Upper lobe of right lung (tissue), 1 donor: Measurements from ENCODE around the gene ABHD11. TPM values are rescaled to one million over a fixed set of nuclear protein-coding genes. Genes with fewer than 3 reads are reported as not detected.

Source experiments
- ATAC-seq: fragments of 200-7000 bp; cut with Tn5 transposase; one replicate; pipeline ENCODE4 v1.9.1; 2020; ENCODE audit warnings: mild to moderate bottlenecking, moderate library complexity
- DNase-seq: peaks from one replicate; pipeline ENCODE4 v3.0.0-alpha.2; 2020
- H3K27ac ChIP-seq: fragments of 200-600 bp; one replicate; pipeline ENCODE4 v1.8.0; 2022
- H3K27me3 ChIP-seq: fragments of 200-600 bp; one replicate; pipeline ENCODE4 v1.8.0; 2022; ENCODE audit warnings: mild to moderate bottlenecking
- H3K36me3 ChIP-seq: fragments of 200-600 bp; one replicate; pipeline ENCODE4 v1.8.0; 2022
- H3K4me1 ChIP-seq: fragments of 200-600 bp; one replicate; pipeline ENCODE4 v1.8.0; 2022
- H3K4me3 ChIP-seq: fragments of 200-600 bp; one replicate; pipeline ENCODE4 v1.8.0; 2022; ENCODE audit warnings: mild to moderate bottlenecking
- H3K9me3 ChIP-seq: fragments of 200-600 bp; one replicate; pipeline ENCODE4 v1.8.0; 2022
- CTCF ChIP-seq: fragments of 200-600 bp; IDR thresholded peaks from one replicate; pipeline ENCODE4 v1.8.0; 2022; ENCODE audit warnings: antibody characterized with exemption
- intact Hi-C: fragments of 100-400 bp; cut with DNase I; formaldehyde crosslinking; loops from one replicate; pipeline ENCODE4 v1.11.0; 2022
- total RNA-seq: library from RNA; stranded (reverse); fragmentation: NEBNext Ultra II Directional; extraction: Animal tissue kit (Norgen Biotek cat#: 25700); gene quantifications from one replicate; pipeline ENCODE4 v1.2.1, GENCODE V29; 2021
- donor health status: DM: no; HTN: yes; CAD: no; lungs with severe emphysema.

ABHD11 gene
- total RNA-seq, 1 donor from 2014 or later: 19.7 TPM

DNA sequence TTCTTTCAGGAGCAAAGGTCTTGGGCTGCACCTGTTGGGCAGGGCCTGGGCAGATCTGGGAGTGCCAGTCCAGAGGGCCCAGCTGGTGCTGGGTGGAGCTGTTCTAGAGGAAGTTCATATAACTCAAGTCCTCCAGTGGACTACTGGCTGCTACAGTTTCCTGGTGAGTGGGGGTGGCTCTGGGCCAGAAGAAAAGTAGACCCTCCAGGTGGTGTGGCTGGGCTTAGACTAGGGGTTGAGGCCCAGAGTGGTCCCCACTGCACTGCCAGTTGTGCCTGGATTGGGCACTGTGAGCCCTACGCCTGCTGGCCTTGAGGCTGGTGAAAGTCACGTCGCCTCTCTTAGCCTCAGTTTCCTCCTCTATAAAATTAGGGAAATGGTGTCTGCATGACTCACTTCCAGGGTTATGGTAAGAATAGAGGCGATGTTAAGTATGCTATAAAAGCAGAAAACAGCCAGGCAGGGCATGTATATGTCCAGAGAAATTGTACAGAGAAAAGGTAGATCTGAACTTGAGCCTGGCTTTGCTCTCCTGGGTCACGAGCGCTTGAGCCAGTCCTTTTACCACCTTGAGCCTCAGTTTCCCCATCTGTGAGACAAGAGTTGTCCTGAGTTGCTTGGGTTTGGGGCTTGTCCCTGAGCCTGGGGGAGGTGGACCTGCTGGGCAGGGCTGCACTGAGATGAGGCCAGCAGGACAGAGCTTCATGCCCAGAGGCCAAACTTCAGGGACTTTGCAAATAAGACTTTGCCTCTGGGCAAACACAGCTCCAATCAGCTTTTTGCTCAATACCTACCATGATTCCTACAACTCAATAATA is 35.3 kb upstream of the ABHD11 start:
- no peak for TF ChIP-seq CTCF
- no peaks in the 10 kb centered on the region for H3K9me3 ChIP-seq
- H3K27ac ChIP-seq: no peak overlapping the region
- no peaks in the 10 kb centered on the region for H3K36me3 ChIP-seq
- ATAC-seq (no peak), DNase-seq (peak; percentile 36)
- H3K4me1 ChIP-seq: no peaks in the 10 kb centered on the region
- intact Hi-C loops: no loop called here
- no peak overlapping the region for H3K4me3 ChIP-seq
- peaks cover 28% of the 10 kb centered on the region for H3K27me3 ChIP-seq

DNA sequence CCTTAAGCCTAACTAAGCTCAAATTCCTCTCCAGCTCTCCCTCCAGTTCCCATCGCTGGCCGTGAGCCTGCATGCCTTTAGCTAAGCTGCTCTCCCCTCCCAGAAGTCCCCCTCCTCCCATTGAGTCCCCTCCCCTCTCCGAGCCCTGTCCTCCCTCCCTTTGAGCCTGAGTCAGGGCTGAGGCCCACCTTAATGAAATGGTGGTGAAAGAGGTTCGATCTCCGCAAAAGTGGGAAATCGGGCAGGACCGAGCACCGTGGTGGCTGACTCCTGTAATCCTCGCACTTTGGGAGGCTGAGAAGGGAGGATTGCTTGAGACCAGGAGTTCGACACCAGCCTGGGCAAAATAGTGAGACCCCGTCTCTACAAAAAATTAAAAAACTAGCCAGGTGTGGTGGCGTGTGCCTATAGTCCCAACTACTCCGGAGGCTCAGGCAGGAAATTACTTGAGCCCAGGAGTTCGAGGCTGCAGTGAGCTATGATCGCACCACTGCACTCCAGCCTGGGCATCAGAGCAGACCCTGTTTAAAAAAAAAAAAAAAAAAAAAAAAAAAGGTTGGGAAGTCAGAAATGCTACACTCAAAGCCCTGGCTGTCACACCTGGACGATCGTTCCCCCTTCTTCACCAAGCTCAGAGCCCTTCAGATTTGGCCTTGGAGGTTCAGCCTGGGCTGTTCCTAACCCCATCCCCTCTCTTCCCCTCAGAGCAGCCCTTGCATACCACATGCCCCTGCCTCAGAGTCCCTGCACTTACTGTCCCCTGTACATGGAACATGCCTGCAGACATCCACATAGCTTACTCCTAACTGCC is 32.5 kb upstream of the ABHD11 start:
- Histone ChIP-seq H3K9me3 (no peaks in the 10 kb centered on the region), H3K36me3 (no peaks in the 10 kb centered on the region), H3K4me1 (no peaks in the 10 kb centered on the region), H3K27me3 (peaks cover 42% of the 10 kb centered on the region), H3K4me3 (peak overlapping the region; percentile 45), H3K27ac (no peak overlapping the region)
- intact Hi-C loops: no loop called here
- no peak for DNase-seq
- TF ChIP-seq CTCF: no peak
- ATAC-seq: no peak

DNA sequence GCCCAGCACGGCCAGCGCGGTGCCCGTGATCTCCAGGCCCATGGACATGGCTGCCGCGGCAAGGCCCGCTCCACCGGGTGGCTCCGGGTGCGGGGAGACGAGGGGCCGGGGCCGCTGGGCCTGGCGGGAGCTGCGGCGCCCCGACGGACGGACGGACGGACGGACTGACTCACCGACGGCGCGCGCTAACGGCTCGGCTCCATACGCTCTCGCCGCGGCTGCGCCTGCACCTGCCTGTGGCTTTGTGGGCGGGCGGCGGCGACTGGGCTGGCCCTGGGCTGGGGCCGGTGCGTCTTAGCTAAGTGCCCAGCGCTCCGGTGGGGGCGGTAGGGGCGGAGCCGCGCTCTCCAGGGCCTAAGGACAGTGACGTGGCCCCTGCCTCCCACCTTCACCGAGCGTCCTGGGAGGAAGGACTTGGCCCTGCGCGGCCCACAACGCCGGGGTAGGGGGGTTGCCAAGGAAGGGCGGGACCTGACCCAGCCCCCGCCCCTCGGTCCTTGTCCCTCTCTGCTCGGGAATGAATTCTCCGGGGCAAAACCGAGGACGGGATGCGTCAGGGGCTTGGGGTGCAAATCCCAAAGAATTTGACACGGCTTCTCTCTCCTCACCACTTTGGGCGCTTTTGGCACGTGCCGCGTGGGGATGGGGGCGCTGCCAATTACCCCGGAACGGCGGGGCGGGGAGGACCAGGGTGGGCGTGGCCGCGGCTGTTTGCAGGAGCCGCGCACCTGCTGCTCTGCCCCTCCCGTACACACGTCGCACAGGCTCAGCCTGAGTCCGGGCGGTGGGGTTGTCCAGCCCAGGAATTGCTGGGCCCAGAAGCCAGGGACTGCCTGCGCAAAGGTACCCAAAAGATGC is 31.6 kb upstream of the ABHD11 start, which contains the start of gene CLDN3:
CLDN3 (minus strand) TSS at position 269 of the 858 bp plus-strand sequence; CDS start at position 48, 221 bp downstream.
- Histone ChIP-seq H3K36me3 (no peaks in the 10 kb centered on the region), H3K4me1 (no peaks in the 10 kb centered on the region), H3K9me3 (no peaks in the 10 kb centered on the region), H3K4me3 (peak within 1 kb of the TSS; percentile 45), H3K27me3 (peaks cover 42% of the 10 kb centered on the region), H3K27ac (peak within 1 kb of the TSS; percentile 70)
- TF ChIP-seq CTCF: no peak
- peak; percentile 95 for ATAC-seq
- DNase-seq: peak; percentile 95
- intact Hi-C loops: no loop called here

DNA sequence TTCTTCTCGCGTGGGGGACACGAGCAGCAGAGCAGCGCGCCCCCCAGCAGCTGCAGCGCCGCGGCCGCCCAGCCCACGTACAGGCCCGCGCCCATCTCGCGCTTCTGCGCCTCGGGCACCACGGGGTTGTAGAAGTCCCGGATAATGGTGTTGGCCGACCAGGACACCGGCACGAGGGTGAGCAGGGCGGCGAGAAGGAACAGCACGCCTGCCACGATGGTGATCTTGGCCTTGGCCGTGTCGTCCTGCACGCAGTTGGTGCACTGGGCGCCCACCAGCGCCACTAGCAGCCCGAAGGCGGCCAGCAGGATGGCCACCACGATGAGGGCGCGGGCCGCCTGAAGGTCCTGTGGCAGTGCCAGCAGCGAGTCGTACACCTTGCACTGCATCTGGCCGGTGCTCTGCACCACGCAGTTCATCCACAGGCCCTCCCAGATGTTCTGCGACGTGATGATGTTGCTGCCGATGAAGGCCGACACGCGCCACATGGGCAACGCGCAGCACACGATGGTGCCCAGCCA is 30.9 kb upstream of the ABHD11 start:
- TF ChIP-seq CTCF: no peak
- H3K4me1 ChIP-seq: no peaks in the 10 kb centered on the region
- peak overlapping the region; percentile 45 for H3K4me3 ChIP-seq
- peak overlapping the region; percentile 70 for H3K27ac ChIP-seq
- H3K27me3 ChIP-seq: peaks cover 42% of the 10 kb centered on the region
- ATAC-seq (peak; percentile 21), DNase-seq (peak; percentile 67)
- H3K36me3 ChIP-seq: no peaks in the 10 kb centered on the region
- no peaks in the 10 kb centered on the region for H3K9me3 ChIP-seq
- intact Hi-C loops: no loop called here
